ENCODE data around the gene C19orf12.
"Not testable (repeated sequence)": the region's sequence is repeated elsewhere in the genome, so short reads cannot be mapped to it uniquely, and the experiment has no call there.

The C19orf12 gene

DNA sequence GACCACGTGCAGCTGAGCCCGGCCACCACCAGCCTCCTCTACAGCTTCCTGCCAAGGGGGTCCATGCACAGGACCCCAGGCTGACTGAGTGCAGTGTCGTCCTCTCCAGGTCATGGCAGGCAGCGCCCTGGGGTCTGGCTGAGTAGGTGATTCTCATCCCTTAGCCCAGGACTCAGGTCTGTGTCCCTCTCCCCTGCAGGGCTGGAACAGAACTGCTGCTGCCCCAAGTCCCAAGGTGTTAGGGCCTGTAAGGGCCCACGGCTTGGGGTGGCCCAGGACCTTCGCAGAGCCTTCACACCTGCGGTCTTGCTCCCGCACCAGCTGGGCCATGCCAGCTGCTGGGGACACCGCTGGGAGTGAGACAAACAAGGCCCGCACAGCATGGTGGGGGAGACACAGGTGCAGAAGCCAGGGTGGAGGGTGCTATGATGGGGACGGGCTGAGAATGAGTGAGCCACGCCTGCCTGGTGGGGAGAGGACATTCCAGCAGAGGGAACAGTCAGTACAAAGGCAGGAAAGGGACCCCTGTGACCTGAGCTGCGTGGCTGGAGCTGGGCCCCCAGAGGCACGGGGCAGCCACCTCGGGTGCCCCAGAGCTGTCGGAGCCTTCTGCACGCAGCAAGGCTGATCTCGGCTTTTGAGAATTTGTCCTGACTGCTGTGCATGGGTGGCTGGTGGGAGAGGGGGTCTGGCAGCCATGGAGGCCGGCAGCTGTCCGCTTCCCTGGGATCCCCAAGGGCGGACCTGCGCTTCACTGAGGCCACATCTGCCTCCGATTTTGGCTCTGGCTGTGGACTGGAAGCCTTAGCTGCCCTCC lies 37.9 kb downstream of the C19orf12 start:
- DNase-seq (ENCODE audit: low read depth) = no peak

DNA sequence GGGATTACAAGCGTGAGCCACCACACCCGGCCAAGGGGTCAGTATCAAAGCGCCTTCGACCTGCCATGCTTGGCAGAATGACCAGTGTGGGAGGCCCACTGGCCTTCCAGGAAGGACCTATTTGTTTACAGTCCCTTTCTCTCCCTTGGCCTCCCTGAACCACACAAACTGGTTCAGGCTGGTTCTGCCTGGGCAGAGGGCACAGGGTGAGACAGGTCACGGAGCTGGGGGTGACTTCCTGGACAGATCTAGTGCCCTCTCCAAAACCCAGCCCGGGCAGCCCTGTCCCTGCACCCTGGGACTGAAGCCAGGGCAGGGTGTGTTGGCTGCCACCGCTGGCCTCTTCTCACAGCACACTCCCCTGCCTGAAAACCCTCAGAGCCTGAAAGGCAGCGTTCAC lies 38.5 kb downstream of the C19orf12 start:
- DNase-seq (ENCODE audit: low read depth) = no peak

DNA sequence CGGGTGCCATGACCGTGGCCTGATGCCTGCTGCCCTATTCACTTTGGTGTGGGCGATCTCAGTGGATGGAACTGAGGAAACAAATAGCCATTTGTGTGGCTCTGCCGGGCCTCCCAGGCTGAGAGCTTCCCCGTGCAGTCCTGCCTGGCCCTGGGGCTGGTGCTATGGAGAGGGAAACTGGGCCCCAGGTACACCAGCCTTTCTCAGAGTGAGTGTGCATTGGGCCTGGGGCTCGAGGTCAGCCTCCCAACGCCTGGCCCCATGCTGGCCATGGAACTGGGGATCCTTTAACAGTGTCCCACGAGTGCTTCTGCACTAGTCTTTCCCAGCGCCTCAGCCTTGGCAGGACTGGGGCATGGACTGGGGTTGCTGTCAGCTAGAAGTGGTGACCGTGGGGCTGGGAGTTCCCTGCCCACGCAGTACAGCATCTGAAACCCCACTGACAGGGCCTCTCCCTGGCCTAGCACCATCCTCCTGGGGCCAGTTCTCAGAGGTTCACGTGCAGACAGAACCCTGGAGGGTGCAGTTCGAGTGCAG lies 39.3 kb downstream of the C19orf12 start:
- DNase-seq (ENCODE audit: low read depth) = no peak

DNA sequence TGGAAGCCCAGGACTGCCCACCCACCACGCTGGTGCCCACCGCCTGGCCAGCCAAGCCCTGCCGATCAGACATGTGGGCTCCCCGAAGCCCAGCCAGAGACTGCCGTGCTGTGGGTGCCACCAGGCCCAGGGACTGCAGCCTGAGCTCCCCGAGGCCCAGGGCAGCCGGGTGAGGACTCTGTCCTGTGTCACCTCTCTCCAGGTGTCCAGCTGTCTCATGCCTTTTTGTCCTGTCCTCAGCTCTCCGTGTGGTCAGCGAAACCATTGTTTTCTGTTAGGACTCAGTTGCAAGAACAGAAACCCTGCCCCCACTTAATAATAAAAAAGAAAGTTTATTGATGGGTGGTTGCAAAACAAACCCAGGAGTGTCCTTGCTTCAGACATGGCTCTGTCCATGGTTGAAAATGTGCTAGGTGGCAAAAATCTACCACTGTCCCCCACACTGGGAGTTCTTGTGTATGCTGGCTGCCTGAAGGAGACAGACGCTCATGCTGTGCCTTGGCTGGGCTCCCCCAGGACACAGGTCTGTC lies 39.9 kb downstream of the C19orf12 start:
- DNase-seq (ENCODE audit: low read depth) = no peak

DNA sequence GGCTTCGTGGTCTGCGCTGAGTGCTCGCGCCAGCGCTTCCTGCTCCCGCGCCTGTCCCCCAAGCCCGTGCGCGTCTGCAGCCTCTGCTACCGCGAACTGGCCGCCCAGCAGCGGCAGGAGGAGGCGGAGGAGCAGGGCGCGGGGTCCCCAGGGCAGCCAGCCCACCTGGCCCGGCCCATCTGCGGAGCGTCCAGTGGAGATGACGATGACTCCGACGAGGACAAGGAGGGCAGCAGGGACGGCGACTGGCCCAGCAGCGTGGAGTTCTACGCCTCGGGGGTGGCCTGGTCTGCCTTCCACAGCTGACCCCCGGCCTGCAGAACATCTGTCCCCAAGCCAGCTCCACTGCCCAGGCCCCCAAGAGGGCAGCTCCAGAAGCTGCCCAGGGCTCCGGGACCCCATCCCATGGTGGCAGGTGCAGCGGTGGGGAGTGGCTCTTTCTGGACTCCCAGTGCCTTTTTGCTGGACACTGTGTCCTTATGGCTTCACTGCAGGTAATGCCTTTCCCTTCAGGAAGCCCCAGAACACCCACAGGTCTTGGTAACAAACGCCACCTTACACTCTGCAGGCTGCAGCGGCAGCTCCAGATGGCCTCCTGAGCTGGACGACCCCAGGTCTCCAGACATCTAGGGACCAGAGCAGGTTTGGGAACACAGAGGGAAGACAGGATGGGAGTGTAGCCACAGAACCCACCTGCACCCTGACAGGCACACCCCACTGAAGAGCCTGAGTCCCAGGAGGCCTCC lies 40.5 kb downstream of the C19orf12 start:
- DNase-seq (ENCODE audit: low read depth) = no peak

DNA sequence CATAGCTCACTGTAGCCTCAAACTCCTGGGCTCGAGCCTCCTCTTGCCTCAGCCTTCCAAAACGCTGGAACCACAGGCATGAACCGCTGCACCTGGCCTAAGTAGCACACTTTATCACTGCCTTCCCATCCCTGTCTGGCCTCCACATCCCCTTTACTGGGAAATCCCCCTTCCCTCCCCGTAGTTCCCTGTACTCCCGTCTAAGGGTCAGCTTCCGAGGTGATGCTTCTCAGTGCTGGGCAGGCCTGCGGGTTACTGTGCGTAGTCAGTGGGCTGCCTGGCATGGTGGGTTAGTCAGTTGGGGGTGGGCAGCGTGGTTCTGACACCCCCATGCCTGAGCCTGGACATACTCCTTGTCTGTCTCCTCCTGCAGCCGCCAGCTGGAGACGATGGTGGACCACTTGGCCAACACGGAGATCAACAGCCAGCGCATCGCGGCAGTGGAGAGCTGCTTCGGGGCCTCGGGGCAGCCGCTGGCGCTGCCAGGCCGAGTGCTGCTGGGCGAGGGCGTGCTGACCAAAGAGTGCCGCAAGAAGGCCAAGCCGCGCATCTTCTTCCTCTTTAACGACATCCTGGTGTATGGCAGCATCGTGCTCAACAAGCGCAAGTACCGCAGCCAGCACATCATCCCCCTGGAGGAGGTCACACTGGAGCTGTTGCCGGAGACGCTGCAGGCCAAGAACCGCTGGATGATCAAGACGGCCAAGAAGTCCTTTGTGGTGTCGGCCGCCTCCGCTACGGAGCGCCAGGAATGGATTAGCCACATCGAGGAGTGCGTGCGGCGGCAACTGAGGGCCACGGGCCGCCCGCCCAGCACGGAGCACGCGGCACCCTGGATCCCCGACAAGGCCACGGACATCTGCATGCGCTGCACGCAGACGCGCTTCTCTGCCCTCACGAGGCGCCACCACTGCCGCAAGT lies 41.4 kb downstream of the C19orf12 start:
- DNase-seq (ENCODE audit: low read depth) = no peak

DNA sequence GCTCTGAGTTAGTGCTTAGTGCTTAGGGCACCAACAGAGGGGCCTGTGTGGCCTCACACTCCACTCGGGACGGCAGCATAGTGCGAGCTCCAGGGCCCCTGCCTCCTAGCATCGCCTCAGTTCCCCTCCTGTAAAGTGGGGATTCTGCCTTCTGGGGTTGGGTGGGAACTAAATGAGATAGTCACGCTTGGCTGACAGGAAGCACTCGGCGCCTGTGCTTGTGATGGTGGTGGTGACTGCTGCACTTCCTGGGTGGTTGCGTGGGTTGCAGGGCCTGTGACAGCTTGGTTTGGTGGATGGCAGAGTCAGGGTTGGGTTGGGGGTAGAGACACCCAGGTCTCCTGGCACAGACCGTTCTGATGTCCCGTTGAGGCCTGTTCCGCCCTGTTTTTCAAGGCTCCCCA lies 42.1 kb downstream of the C19orf12 start:
- no peak for DNase-seq (ENCODE audit: low read depth)

DNA sequence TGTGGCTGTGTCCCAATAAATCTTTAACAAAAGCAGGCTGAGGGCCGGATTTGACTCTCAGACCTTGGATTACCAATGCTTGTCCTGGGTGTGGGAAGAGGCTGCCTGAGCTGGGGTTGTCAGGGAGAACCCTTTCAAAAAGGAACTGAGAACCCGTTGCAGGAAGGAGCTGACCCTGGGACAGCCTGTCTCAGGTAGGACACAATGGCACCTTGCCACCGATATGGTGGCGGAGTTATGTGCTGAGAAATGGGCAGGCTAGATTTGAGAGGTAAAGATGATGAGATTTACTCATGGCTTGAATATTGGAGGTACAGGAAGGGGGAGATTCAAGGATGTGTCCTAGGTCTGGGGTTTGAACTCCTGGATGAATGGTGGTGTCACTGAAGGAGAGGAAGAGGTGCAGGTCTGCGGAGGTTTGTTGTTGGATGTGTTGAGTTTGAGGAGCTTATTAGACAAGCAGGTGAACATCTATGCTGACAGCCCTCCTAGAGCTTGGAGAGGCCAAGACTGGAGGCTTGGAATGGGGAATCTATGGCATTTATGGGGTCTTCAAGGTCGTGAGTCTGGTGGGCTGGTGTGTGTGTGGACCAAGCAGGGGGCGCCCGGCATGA lies 42.6 kb downstream of the C19orf12 start:
- no peak for DNase-seq (ENCODE audit: low read depth)

DNA sequence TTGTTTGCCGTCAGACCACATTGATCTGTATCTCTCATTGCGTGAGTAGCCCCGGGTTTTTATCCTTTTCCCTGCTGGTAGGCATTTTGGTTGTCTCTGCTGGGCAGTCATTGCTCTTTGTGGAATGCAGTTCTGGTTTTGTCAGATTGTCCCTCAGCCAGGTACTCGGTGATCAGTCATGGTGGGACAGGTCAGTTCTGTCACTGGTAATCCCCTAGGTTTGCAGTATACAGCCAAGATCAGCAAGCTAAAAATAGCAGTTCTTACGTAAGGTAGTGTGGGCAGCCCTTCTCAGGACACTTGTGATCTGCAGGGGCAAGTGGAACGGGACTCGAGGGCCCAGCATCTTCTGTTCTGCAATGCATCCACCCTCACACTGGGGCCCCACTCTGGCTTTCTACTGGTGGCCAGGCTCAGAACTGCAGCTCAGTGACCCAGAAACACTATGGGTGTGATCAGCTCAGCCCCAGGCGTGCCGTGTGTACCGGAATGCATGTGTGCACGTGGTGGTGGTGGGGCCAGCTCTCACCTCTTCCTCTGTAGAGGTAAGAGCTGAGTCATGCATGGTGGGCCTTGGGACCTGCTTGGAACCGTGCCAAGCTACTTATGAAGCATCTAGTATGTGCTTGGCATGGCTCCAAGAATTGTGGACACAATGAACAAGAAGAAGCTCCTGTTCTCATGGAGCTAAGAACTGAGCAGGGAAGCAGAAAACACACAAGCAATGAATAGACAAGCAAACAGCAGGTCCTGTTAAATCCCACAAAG lies 43.5 kb downstream of the C19orf12 start:
- no peak for DNase-seq (ENCODE audit: low read depth)

DNA sequence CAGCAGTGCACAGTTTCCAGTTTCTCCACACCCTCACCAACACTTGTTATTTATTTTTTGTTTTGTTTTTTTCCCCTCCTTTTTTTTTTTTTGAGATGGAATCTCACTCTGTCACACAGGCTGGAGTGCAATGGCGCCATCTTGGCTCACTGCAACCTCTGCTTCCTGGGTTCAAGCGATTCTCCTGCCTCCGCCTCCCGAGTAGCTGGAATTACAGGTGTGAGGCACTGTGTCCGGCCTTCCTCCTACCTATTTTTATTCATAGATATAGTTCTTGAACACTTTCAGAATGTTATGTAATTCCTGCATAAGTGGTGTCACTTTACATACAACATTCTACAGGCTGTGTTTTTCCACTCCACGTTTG lies 44.1 kb downstream of the C19orf12 start:
- not testable (repeated sequence) for DNase-seq (ENCODE audit: low read depth)

DNA sequence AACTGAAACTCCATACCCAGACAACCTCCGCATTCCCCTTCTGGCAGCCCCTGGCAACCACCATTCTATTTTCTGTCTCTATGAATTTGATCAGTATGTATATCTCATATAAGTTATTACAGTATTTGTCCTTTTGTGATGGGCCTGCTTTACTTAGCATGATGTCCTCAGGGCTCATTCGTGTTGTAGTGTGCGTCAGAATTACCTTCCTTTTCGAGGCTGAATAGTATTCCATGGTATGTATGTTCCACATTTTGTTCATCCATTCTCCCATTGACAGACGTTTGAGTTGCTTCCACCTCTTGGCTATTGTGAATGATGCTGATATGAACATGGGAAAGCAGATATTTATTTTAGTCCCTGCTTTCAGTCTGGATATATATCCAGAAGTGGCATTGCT lies 44.8 kb downstream of the C19orf12 start:
- no peak for DNase-seq (ENCODE audit: low read depth)

DNA sequence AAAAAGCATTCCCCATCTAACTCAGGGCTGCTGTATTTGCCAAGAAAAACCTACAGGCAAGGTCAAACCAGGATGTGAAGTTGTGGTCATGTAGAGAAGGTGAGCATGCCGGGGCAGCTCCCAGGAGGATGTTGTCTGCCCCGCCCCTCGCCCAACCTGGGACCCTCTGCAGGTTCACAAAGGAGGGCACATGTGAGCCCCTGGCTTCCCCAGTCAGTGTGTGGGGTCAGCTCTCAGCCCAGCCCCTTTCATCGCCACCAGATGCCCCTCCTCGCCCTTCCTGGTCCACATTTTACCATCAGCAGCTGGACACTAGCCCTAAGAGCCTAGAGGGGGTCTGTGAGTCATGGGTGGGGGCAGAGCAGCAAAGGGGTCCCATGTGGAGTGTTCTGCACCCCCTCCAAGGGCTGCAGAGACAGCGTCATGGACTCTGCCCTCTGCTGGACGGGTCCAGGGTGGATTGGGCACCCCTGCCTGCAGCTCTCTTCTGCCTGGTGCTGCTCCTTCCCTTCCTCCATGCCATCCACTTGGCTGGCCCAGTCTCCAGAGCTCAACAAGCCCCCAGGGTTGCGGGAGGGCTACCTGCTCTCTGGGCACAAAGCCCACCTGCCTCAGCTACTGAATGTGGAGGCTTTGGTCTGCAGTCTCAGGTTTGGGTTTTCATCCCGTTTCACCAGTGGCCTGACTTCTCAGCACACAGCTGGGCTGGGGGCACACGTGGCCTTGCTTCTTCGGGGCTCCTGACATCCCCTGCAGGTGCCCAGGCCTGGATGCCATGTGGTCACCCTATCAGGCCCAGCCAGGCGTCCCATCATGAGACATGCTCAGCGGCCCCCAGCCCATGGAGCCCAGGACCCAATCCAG lies 46.1 kb downstream of the C19orf12 start:
- DNase-seq (ENCODE audit: low read depth) = no peak

DNA sequence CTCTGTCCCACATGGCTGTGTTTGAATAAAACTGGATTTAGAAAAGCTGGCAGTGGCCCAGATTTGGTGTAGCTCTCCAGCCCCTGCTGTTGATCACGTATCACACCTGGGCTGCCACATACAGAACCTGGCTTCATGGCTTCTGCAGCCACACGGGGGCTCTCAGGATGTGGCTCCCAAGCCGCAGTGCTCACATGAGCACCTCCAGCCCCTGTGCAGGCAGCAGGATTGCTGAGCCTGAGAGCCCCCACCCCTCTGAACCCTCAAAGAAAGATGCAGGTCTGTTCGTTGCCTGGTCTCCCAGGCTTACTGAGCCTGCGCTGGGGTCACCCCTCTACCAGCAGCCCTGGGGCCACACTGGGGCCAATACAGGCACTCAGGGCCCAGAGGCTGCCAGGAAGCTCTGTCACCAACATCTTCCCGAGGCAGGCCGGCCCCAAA lies 47.1 kb downstream of the C19orf12 start:
- no peak for DNase-seq (ENCODE audit: low read depth)

DNA sequence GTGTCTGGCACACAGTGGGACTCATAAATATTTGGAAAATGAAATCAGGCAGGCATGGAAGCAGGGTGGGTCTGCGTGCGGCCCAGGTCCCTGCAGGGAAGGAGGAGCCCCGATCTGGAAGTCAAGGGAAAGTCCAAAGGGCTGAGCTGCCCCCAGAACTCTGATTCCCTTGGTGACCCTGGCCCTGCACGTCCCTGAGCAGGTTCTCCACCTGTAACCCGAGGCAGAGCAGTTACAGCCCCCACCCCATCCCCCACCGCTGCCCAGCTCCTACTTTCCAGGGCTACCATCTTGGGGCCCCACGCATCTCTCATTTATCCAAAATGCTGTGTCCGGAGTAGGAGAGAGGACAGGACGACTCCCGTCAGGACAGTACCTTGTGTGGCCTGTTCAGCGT lies 47.7 kb downstream of the C19orf12 start:
- no peak for DNase-seq (ENCODE audit: low read depth)

DNA sequence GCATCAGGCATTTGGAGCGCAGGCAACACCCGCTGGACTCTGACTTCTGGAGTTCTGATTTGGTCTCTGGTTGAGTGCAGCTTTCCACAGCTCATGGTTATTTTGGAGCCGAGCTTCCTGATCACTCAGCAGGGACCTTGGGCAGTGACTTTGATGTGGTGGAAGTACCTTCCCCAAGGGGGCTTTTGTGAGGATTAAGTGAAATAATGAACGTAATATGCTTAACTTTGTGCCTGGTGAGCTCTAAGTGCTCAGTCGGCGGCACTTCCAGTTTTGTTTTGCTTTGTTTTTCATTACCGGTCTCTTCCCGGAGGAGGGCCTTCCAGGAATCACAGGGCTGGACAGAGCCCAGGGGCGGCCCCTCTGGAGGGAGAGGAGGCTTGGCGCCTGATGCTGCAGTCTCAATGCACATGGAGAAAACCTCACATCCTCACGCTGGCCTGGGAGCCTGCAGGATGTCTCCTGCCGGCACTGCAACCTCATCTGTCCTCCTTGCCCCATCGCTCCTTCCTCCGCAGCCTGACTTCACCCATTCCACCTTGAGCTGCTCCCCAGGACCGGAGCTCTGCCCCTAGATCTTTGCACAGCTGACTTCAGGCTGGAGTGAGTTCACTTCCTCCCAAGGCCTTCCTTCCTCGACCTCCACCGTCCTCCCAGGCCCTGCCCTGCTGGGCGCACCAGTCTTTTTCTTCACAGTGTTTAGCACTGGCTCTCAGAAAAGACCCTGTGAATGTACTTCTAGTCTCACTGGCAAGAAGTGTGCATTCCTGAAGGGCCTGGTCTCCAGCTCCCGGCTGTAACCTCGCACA lies 48.3 kb downstream of the C19orf12 start:
- DNase-seq (ENCODE audit: low read depth) = no peak

DNA sequence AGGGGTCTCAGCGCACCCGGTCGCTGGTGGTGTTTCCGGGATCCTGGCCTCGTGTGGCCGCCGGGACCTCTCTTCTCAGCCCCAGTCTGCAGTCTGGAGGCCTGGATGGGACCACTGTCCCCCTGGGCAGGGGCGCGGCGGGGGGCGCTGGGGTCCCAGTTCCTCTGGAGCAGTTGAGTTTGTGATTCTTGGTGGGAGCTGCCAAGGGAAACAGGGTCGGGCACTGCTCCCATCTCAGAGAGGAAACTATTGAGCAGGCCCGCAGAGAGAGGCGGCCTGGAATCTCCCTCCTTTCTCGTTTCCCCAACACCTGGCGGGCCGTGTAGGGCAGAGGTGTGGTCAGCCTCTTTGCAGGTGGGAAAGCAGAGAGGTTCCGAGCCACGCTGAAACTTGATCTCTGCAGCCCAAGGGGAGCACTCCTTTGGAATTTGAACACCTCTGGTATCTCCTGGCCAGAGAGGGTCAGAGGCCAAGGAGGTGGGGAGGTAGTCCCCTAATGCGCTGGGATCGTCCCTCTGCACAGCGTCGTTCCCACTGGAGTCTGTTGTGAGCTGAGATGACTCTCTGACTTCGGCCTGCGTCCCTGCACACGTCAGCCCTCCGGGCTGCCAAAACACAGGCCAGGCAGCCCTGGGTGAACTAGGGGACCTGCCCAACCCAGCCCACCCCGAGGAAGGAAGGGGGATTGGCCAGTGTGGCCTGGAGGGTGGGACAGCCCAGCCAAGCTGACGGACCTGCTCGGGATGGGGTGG lies 49.1 kb downstream of the C19orf12 start:
- no peak for DNase-seq (ENCODE audit: low read depth)

DNA sequence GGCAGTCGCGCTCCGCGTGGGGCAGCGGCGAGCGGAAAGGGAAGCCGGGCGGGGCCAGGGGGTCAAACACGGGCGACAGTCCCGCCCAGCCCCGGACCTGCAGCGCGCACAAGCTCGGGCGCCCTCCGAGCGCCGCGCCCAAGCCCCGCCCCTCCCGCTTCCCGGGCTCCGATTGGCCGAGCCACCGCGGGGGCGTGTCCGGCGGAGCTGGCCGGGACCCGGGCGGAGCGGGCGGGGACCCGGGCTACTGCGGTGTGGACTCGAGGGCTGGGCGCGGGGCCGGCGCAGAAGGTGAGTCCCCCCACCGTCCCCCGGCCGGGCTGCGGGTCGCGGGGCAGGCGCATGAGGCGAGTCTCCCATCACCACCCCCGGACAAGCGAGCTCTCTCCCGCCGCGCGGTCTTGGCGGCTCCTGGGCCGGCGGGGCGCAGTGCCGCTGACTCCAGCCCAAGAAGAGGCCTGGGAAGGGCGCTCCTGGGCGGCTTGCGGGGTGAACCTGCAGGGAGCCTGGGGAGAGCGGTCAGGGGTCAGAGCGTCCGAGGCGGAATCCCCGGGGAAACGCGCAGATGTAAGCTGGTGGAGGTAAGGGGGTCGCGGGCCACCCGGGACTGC lies 49.7 kb downstream of the C19orf12 start, which contains the start of gene PLEKHF1:
Gene PLEKHF1 (plus strand): TSS at position 247 of the 611 bp plus-strand sequence. CDS start 8,379 bp downstream, outside the sequence.
- DNase-seq (ENCODE audit: low read depth) = no peak
